Measurements from ENCODE around the gene GRK7. TPM values are rescaled to one million over a fixed set of nuclear protein-coding genes. Genes with fewer than 3 reads are reported as not detected.

Gene GRK7
- total RNA-seq, 1 experiment from 2014 or later = not detected

DNA sequence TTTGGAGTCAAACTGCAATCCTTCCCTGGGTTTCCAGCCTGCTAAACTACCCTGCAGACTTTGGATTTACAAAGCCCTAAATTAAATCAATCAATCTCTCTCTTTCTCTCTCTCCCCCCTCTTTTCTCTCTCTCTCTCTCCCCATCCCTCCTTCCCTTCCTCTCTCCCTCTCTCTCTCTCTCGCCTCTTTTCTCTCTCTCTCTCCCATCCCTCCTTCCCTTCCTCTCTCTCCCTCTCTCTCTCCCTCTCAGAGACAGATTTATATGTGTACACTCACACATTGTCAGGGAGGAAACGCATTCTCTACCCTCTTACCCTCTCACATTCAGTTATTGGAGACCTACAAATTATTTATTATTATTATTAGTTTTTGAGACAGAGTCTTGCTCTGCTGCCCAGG, 47.0 kb downstream of the GRK7 start:
- Histone ChIP-seq H3K9ac (ENCODE audit: extremely low read depth, insufficient read length, low read length) (no peak overlapping the region), H3K14ac (ENCODE audit: insufficient read depth, low read length) (no peak overlapping the region), H3K9me3 (ENCODE audit: control insufficient read depth, low read depth, low read length) (no peaks in the 10 kb centered on the region), H3K27ac (ENCODE audit: insufficient read length, low read depth, low read length) (no peak overlapping the region), H2AK5ac (ENCODE audit: insufficient read length, low read length) (no peak overlapping the region), H3K79me2 (ENCODE audit: insufficient read depth, low read length) (no peaks in the 10 kb centered on the region), H3K23me2 (ENCODE audit: insufficient read length, low read depth, low read length, poor library complexity, severe bottlenecking) (no peaks in the 10 kb centered on the region), H3T11ph (ENCODE audit: low read length) (no peak overlapping the region), H2AFZ (ENCODE audit: low read length) (no peak overlapping the region), H4K91ac (ENCODE audit: insufficient read length, low read depth, low read length) (no peak overlapping the region), H4K5ac (ENCODE audit: insufficient read length, low read depth, low read length) (no peak overlapping the region), H3K56ac (ENCODE audit: insufficient read length, low read depth, low read length) (no peak overlapping the region), H2BK15ac (ENCODE audit: low read depth, low read length) (no peak overlapping the region), H4K8ac (replicated peaks; ENCODE audit: insufficient read length, low read depth, low read length) (no peak overlapping the region), H3K23ac (ENCODE audit: insufficient read length, low read depth, low read length) (no peak overlapping the region), H3K79me1 (ENCODE audit: insufficient read depth, low read depth, low read length, poor library complexity, severe bottlenecking) (no peaks in the 10 kb centered on the region), H2BK5ac (ENCODE audit: insufficient read length, low read length) (no peak overlapping the region), H2BK20ac (ENCODE audit: low read depth, low read length, poor library complexity, severe bottlenecking) (no peak overlapping the region), H3K4ac (ENCODE audit: low read depth, low read length) (no peak overlapping the region), H3K4me2 (ENCODE audit: insufficient read depth, insufficient read length, low read length) (no peak overlapping the region), H2BK12ac (ENCODE audit: insufficient read length, low read depth, low read length) (no peak overlapping the region), H3K4me1 (ENCODE audit: insufficient read depth, low read length) (no peaks in the 10 kb centered on the region), H3K27me3 (ENCODE audit: insufficient read depth, low read length) (no peaks in the 10 kb centered on the region), H2BK120ac (ENCODE audit: low read depth, low read length, poor library complexity, severe bottlenecking) (no peak overlapping the region), H3K18ac (ENCODE audit: insufficient read length, low read depth, low read length) (no peak overlapping the region), H4K20me1 (ENCODE audit: control insufficient read depth, insufficient read depth, insufficient read length) (no peaks in the 10 kb centered on the region)
- Mint-ChIP-seq H3K9me3 (peaks cover under 1 to 1% of the 10 kb centered on the region in 2 experiments; a peak in 4 of 5 replicates), H3K4me3 (no peak overlapping the region), H3K4me1 (peaks cover 2 to 3% of the 10 kb centered on the region in 2 experiments; a peak in 1 of 4 replicates), H3K27me3 (ENCODE audit: low read depth) (no peaks in the 10 kb centered on the region; the same call in 1 of the 2 replicates), H3K27ac (peak overlapping the region in 1 of 3 experiments; percentile 41; a peak in 2 of 7 replicates), H3K36me3 (ENCODE audit: insufficient read depth in 1 of 3, low read depth in 3 of 3) (peaks cover 0 to 1% (median under 1%) of the 10 kb centered on the region in 3 experiments; a peak in 2 of 7 replicates)
- no peak for TF ChIP-seq CTCF (conservative IDR thresholded peaks at IDR 0.05)
- no peak for DNase-seq
- WGBS (ENCODE audit: extremely low coverage, insufficient read length, low lambda C conversion rate) = no CpG with 5 or more reads among the region's 2 CpGs
